ENCODE measurements around the gene PREB.

DNA sequence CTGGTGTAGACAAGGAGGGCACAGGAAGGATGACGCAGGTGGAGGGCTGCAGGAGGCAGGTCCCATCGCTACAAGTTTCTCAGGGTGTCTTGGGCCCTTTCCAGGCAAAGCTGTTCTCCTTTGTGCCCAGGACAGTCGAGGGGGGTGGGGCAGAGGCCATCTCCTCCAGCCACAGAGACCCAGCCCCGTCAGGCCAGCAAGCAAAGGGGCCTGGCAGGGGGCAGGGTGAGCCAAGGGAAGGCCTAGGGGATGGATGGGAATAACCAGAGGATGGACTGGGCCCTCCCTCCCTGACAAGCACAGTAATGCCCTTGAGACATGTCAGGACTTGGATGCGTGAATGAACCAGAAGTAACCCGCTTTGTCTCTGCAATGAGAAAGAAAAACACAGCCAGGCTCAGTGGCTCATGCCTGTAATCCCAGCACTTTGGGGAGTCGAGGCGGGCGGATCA, 20.7 kb upstream of the PREB start:
- TF ChIP-seq, protein P1, sequence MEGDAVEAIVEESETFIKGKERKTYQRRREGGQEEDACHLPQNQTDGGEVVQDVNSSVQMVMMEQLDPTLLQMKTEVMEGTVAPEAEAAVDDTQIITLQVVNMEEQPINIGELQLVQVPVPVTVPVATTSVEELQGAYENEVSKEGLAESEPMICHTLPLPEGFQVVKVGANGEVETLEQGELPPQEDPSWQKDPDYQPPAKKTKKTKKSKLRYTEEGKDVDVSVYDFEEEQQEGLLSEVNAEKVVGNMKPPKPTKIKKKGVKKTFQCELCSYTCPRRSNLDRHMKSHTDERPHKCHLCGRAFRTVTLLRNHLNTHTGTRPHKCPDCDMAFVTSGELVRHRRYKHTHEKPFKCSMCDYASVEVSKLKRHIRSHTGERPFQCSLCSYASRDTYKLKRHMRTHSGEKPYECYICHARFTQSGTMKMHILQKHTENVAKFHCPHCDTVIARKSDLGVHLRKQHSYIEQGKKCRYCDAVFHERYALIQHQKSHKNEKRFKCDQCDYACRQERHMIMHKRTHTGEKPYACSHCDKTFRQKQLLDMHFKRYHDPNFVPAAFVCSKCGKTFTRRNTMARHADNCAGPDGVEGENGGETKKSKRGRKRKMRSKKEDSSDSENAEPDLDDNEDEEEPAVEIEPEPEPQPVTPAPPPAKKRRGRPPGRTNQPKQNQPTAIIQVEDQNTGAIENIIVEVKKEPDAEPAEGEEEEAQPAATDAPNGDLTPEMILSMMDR (IDR thresholded peaks at IDR 0.05; ENCODE audit: borderline replicate concordance, extremely low read depth, low read length, poor library complexity, severe bottlenecking): no peak
- TF ChIP-seq EZH2 (IDR thresholded peaks at IDR 0.05; ENCODE audit: borderline replicate concordance, low read depth, low read length, severe bottlenecking): no peak

All from DND-41 (cell line).